ENCODE data around the gene SCCPDH.
"Not testable (repeated sequence)": the region's sequence is repeated elsewhere in the genome, so short reads cannot be mapped to it uniquely, and the experiment has no call there.

SCCPDH gene

GRCh38 chr1:246803373-246803772 is 79.2 kb downstream of the SCCPDH start:
- CTCF ChIA-PET: interaction anchor here (0.7 kb wide), 1 partner anchor 100 kb away, joined by 6 read pairs; no protein-coding TSS in a partner anchor
- POLR2A ChIA-PET (ENCODE audit: low non-redundant PET): no interaction called here

GRCh38 chr1:246803883-246804282 is 79.7 kb downstream of the SCCPDH start:
- no peak for DNase-seq (ENCODE audit: low spot score)
- ChIA-PET POLR2A (ENCODE audit: low non-redundant PET) (no interaction called here), CTCF (no interaction called here)
- no peak overlapping the region for H3K27ac ChIP-seq
- no peak for TF ChIP-seq CTCF (conservative IDR thresholded peaks at IDR 0.05; ENCODE audit: low read depth)

More at GRCh38 chr1:246803373-246803772, 79.2 kb downstream of the SCCPDH start:
- DNase-seq (ENCODE audit: low spot score): no peak
- no peak overlapping the region for H3K27ac ChIP-seq
- TF ChIP-seq CTCF (conservative IDR thresholded peaks at IDR 0.05; ENCODE audit: low read depth): no peak

- POLR2A ChIA-PET (ENCODE audit: low non-redundant PET): no interaction called here
- no peak for DNase-seq (ENCODE audit: low spot score)
- CTCF ChIA-PET: no interaction called here
- no peak overlapping the region for H3K27ac ChIP-seq
- TF ChIP-seq CTCF (conservative IDR thresholded peaks at IDR 0.05; ENCODE audit: low read depth): no peak
Observed at GRCh38 chr1:246805135-246805716, 81.0 kb downstream of the SCCPDH start.

- TF ChIP-seq CTCF (conservative IDR thresholded peaks at IDR 0.05; ENCODE audit: low read depth): no peak
- H3K27ac ChIP-seq: no peak overlapping the region
- ChIA-PET CTCF (no interaction called here), POLR2A (ENCODE audit: low non-redundant PET) (no interaction called here)
- no peak for DNase-seq (ENCODE audit: low spot score)
Observed at GRCh38 chr1:246809473-246809872, 85.3 kb downstream of the SCCPDH start.

GRCh38 chr1:246811985-246812384 is 87.8 kb downstream of the SCCPDH start:
- CTCF ChIA-PET: interaction anchor here (0.6 kb wide), 1 partner anchor 1439 kb away, joined by 3 read pairs; no protein-coding TSS in a partner anchor
- H3K27ac ChIP-seq: no peak overlapping the region

GRCh38 chr1:246813325-246813724 is 89.1 kb downstream of the SCCPDH start:
- H3K27ac ChIP-seq; DNase-seq (ENCODE audit: low spot score); POLR2A ChIA-PET (ENCODE audit: low non-redundant PET): not testable (repeated sequence)
- CTCF ChIA-PET: interaction anchor here (0.7 kb wide), 1 partner anchor 1347 kb away, joined by 3 read pairs; no protein-coding TSS in a partner anchor

More at GRCh38 chr1:246811985-246812384, 87.8 kb downstream of the SCCPDH start:
- no peak for TF ChIP-seq CTCF (conservative IDR thresholded peaks at IDR 0.05; ENCODE audit: low read depth)
- no peak for DNase-seq (ENCODE audit: low spot score)
- POLR2A ChIA-PET (ENCODE audit: low non-redundant PET): no interaction called here

- no peak for TF ChIP-seq CTCF (conservative IDR thresholded peaks at IDR 0.05; ENCODE audit: low read depth)
- ChIA-PET POLR2A (ENCODE audit: low non-redundant PET) (no interaction called here), CTCF (no interaction called here)
- DNase-seq (ENCODE audit: low spot score): no peak
- no peak overlapping the region for H3K27ac ChIP-seq
Observed at GRCh38 chr1:246814890-246815289, 90.7 kb downstream of the SCCPDH start.

All from RWPE1 (cell line).